GM12878 (cell line): ENCODE measurements around the gene C19orf38. TPM values are rescaled to one million over a fixed set of nuclear protein-coding genes. Genes with fewer than 3 reads are reported as not detected.
"Not testable (repeated sequence)": the region's sequence is repeated elsewhere in the genome, so short reads cannot be mapped to it uniquely, and the experiment has no call there.

Experiments
- ATAC-seq: fragments of 200-7000 bp; cut with Tn5 transposase; 3 replicates; pipeline ENCODE4 v1.9.1; 2020; ENCODE audit warnings: mild to moderate bottlenecking, moderate library complexity
- BruUV-seq: library from RNA; stranded (reverse); fragments of 400-500 nt; replicated peaks from 2 replicates; lab custom pipeline; 2021; lab: Mats Ljungman, UMichigan
- CTCF ChIA-PET: fragments of 300-600 bp; sonication (Branson Sonifier 250); formaldehyde crosslinking; extraction: SDS; loops from one replicate; lab custom pipeline; 2021; ENCODE audit warnings: inconsistent platforms; lab: Yijun Ruan, JAX
- POLR2A ChIA-PET: fragments of 350-600 bp; formaldehyde crosslinking; extraction: SDS; loops from one replicate; lab custom pipeline; 2021; ENCODE audit warnings: inconsistent platforms; lab: Charles Lee
- RAD21 ChIA-PET: fragments of 300-600 bp; sonication (Branson Sonifier 250); formaldehyde crosslinking; loops from one replicate; lab custom pipeline; 2023; ENCODE audit warnings: antibody characterized with exemption; ENCODE audit not compliant: unreplicated experiment; lab: Charles Lee
- SMC1A ChIA-PET: fragments of 300-600 bp; sonication (Branson Sonifier 250); formaldehyde crosslinking; loops from one replicate; lab custom pipeline; 2023; ENCODE audit not compliant: unreplicated experiment, uncharacterized antibody; lab: Charles Lee
- DNase-seq: peaks from one replicate; pipeline ENCODE4 v3.0.0-alpha.2; 2011; ENCODE audit warnings: low read depth, low spot score
- FAIRE-seq: peaks from 3 replicates; lab custom pipeline; 2011; peaks lifted over from hg19 to GRCh38; lab: Jason Lieb, UNC
- H2AFZ ChIP-seq: 2 replicates; pipeline ENCODE4 v1.6.0; 2011; ENCODE audit warnings: low read depth, low read length, control low read depth; ENCODE audit not compliant: control insufficient read depth
- H3K27ac ChIP-seq: 2 replicates; pipeline ENCODE4 v1.5.1; 2011; ENCODE audit warnings: control low read depth; ENCODE audit not compliant: control insufficient read depth, insufficient read depth
- H3K27me3 ChIP-seq, 2 experiments: replicated peaks in 1 of 2; 2 replicates each; pipeline versions ENCODE4 v1.6.0 to v1.6.1; 2011; ENCODE audit warnings: low read length in 1 of 2; ENCODE audit not compliant: control insufficient read depth in 2 of 2, insufficient read depth in 2 of 2
- H3K36me3 ChIP-seq, 2 experiments: 2 replicates each; pipeline ENCODE4 v1.5.1; 2011; ENCODE audit warnings: low read length in 1 of 2; ENCODE audit not compliant: control insufficient read depth in 2 of 2, insufficient read depth in 2 of 2
- H3K4me1 ChIP-seq: 2 replicates; pipeline ENCODE4 v1.6.1; 2011; ENCODE audit warnings: mild to moderate bottlenecking, low read length, moderate library complexity, mixed read lengths; ENCODE audit not compliant: control insufficient read depth, insufficient read depth
- H3K4me2 ChIP-seq: 2 replicates; pipeline ENCODE4 v1.6.0; 2011; ENCODE audit warnings: control low read depth; ENCODE audit not compliant: control insufficient read depth, insufficient read depth
- H3K4me3 ChIP-seq: fragments of 200-600 bp; sonication (generic); 2 replicates; pipeline ENCODE4 v1.5.1; 2016
- H3K79me2 ChIP-seq: 2 replicates; pipeline ENCODE4 v1.6.0; 2011; ENCODE audit warnings: low read length; ENCODE audit not compliant: control insufficient read depth, insufficient read depth
- H3K9ac ChIP-seq: 2 replicates; pipeline ENCODE4 v1.8.0; 2011; ENCODE audit warnings: low read length, control low read depth, mixed read lengths; ENCODE audit not compliant: control insufficient read depth, insufficient read depth
- H3K9me3 ChIP-seq: replicated peaks from 3 replicates; pipeline ENCODE4 v1.5.1; 2011; ENCODE audit warnings: mild to moderate bottlenecking, low read length; ENCODE audit not compliant: control insufficient read depth, insufficient read depth
- H4K20me1 ChIP-seq: 2 replicates; pipeline ENCODE4 v1.6.0; 2011; ENCODE audit not compliant: control insufficient read depth, insufficient read depth
- EGR1 ChIP-seq, 2 experiments: IDR thresholded peaks; 1 replicate in 1 of 2; 2 replicates in 1 of 2; pipeline ENCODE4 v1.6.1; 2011 to 2012; ENCODE audit warnings: low read depth in 2 of 2, low read length in 2 of 2, borderline replicate concordance in 1 of 2, mild to moderate bottlenecking in 1 of 2, moderate library complexity in 1 of 2
- NFYB ChIP-seq: IDR thresholded peaks from 2 replicates; pipeline ENCODE4 v1.6.1; 2011; ENCODE audit warnings: low read depth, mild to moderate bottlenecking, low read length, improper control_type of control experiment, moderate library complexity; ENCODE audit not compliant: insufficient read depth
- SREBF1 ChIP-seq: IDR thresholded peaks from 2 replicates; pipeline ENCODE4 v1.6.1; 2012; ENCODE audit warnings: mild to moderate bottlenecking, low read length
- ZBED1 ChIP-seq: IDR thresholded peaks from 2 replicates; pipeline ENCODE4 v1.6.1; 2016; ENCODE audit warnings: borderline replicate concordance
- WGBS: methylation state at CpG from one replicate; pipeline ENCODE4 v1.1.6; 2016; ENCODE audit warnings: low lambda C conversion rate; ENCODE audit not compliant: insufficient replicate concordance, insufficient coverage; ENCODE audit errors: missing lambda C conversion rate; 5-methylcytosine and 5-hydroxymethylcytosine counted together
- in situ Hi-C: fragments of 300-500 bp; cut with MboI; formaldehyde crosslinking; loops from 9 replicates; pipeline ENCODE4 v1.14.3; 2018; ENCODE audit warnings: mixed read lengths
- intact Hi-C: fragments of 100-400 bp; cut with micrococcal nuclease; formaldehyde crosslinking; loops from one replicate; pipeline ENCODE4 v1.14.2; 2022; ENCODE audit not compliant: unreplicated experiment
- polyA plus RNA-seq, 11 experiments: library from polyadenylated mRNA; depleted of rRNA in 4 of 11; unstranded in 6 of 11; stranded (reverse) in 5 of 11; fragments of >200 nt; fragmentation: Nextera tagmentation in 4 of 11; fragmentation: Illumina TruSeq in 1 of 11; extraction: Ambion mirVana in 4 of 11; extraction: Trizol in 1 of 11; gene quantifications; 1 replicate in 1 of 11; 2 replicates in 10 of 11; pipeline versions ENCODE4 v1.2.1 to v1.2.3, GENCODE V29; 2011 to 2016; ENCODE audit warnings: inconsistent platforms in 2 of 11, missing spikeins in 2 of 11, low read depth in 1 of 11
- total RNA-seq, 4 experiments: library from RNA; depleted of rRNA in 3 of 4; stranded (reverse); fragments of >200 nt in 3 of 4; fragmentation: Illumina TruSeq in 1 of 4; extraction: Trizol in 1 of 4; gene quantifications; 2 replicates each; pipeline versions ENCODE4 v1.2.1 to v1.2.3, GENCODE V29; 2013 to 2021
- TF ChIP-seq, protein P1 (sequence below), 3 experiments: IDR thresholded peaks in 2 of 3; conservative IDR thresholded peaks in 1 of 3; 2 replicates each; pipeline ENCODE4 v1.5.1; 2011; ENCODE audit warnings: low read depth in 3 of 3, low read length in 3 of 3, mild to moderate bottlenecking in 3 of 3, control low read depth in 2 of 3, moderate library complexity in 2 of 3, inconsistent platforms in 1 of 3, mixed read lengths in 1 of 3; ENCODE audit not compliant: control insufficient read depth in 2 of 3, insufficient read depth in 1 of 3; ENCODE audit errors: extremely low read depth in 1 of 3
- TF ChIP-seq, protein P2 (sequence below): IDR thresholded peaks from 2 replicates; pipeline ENCODE4 v1.6.1; 2011; ENCODE audit warnings: borderline replicate concordance, low read depth, mild to moderate bottlenecking, moderate library complexity, low read length; ENCODE audit not compliant: insufficient read depth, poor library complexity, severe bottlenecking
- TF ChIP-seq, protein P3 (sequence below): fragments of 450-650 bp; formaldehyde crosslinking; IDR thresholded peaks from 2 replicates; pipeline ENCODE4 v1.5.0; 2022; ENCODE audit warnings: mild to moderate bottlenecking, missing genetic modification characterization

The C19orf38 gene
- total and polyA plus RNA-seq, 10 of the 15 experiments (the other 5 are each of a cell fraction or from before 2014, with no cell fraction given), result 2.6 to 7.5 (median 5.0) TPM

DNA sequence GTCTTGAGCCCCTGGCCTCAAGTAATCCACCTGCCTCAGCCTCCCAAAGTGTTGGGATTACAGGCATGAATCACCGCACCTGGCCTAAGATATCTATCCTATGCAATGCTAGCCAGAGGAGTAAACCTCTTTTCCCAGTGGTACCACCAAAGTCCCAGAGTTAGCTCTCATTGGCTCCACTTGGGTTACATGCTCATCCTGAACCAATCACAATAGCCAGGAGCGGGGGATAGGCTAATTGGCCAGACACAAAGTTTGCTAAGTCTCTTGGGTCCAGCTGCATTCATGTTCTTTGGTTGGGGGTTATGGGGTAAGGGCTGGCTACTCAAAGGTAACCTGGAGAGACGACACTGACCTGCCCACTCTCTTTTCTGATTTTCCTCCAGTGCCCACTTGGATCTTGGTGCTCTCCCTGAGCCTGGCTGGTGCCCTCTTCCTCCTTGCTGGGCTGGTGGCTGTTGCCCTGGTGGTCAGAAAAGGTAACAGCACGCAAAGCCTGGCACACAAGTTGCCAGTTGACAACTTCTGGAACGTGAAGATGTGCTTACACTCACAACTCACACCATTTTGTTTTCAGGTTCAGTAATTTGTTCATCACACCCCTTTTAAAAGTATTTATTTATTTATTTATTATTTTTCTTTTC lies 7.8 kb downstream of the C19orf38 start (continued):
- peak; percentile 60; the same call in 1 of the 2 replicates for TF ChIP-seq NFYB
- no peak for TF ChIP-seq EGR1 (IDR thresholded peaks at IDR 0.05; ENCODE audit: borderline replicate concordance in 1 of 2, low read depth in 2 of 2, low read length in 2 of 2)
- TF ChIP-seq ZBED1, result no peak
- TF ChIP-seq, protein P1, sequence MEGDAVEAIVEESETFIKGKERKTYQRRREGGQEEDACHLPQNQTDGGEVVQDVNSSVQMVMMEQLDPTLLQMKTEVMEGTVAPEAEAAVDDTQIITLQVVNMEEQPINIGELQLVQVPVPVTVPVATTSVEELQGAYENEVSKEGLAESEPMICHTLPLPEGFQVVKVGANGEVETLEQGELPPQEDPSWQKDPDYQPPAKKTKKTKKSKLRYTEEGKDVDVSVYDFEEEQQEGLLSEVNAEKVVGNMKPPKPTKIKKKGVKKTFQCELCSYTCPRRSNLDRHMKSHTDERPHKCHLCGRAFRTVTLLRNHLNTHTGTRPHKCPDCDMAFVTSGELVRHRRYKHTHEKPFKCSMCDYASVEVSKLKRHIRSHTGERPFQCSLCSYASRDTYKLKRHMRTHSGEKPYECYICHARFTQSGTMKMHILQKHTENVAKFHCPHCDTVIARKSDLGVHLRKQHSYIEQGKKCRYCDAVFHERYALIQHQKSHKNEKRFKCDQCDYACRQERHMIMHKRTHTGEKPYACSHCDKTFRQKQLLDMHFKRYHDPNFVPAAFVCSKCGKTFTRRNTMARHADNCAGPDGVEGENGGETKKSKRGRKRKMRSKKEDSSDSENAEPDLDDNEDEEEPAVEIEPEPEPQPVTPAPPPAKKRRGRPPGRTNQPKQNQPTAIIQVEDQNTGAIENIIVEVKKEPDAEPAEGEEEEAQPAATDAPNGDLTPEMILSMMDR (IDR thresholded peaks at IDR 0.05 in 2 of 3, conservative IDR thresholded peaks at IDR 0.05 in 1 of 3; ENCODE audit: control insufficient read depth in 2 of 3, extremely low read depth in 1 of 3, insufficient read depth in 1 of 3, low read depth in 3 of 3, low read length in 3 of 3), result peak; percentile 24 to 65 (median 56)
- TF ChIP-seq, protein P2, sequence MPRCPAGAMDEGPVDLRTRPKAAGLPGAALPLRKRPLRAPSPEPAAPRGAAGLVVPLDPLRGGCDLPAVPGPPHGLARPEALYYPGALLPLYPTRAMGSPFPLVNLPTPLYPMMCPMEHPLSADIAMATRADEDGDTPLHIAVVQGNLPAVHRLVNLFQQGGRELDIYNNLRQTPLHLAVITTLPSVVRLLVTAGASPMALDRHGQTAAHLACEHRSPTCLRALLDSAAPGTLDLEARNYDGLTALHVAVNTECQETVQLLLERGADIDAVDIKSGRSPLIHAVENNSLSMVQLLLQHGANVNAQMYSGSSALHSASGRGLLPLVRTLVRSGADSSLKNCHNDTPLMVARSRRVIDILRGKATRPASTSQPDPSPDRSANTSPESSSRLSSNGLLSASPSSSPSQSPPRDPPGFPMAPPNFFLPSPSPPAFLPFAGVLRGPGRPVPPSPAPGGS, result no peak
- TF ChIP-seq, protein P3, sequence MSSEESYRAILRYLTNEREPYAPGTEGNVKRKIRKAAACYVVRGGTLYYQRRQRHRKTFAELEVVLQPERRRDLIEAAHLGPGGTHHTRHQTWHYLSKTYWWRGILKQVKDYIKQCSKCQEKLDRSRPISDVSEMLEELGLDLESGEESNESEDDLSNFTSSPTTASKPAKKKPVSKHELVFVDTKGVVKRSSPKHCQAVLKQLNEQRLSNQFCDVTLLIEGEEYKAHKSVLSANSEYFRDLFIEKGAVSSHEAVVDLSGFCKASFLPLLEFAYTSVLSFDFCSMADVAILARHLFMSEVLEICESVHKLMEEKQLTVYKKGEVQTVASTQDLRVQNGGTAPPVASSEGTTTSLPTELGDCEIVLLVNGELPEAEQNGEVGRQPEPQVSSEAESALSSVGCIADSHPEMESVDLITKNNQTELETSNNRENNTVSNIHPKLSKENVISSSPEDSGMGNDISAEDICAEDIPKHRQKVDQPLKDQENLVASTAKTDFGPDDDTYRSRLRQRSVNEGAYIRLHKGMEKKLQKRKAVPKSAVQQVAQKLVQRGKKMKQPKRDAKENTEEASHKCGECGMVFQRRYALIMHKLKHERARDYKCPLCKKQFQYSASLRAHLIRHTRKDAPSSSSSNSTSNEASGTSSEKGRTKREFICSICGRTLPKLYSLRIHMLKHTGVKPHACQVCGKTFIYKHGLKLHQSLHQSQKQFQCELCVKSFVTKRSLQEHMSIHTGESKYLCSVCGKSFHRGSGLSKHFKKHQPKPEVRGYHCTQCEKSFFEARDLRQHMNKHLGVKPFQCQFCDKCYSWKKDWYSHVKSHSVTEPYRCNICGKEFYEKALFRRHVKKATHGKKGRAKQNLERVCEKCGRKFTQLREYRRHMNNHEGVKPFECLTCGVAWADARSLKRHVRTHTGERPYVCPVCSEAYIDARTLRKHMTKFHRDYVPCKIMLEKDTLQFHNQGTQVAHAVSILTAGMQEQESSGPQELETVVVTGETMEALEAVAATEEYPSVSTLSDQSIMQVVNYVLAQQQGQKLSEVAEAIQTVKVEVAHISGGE (CRISPR knock-in tag), result no peak
- no peak for TF ChIP-seq SREBF1

DNA sequence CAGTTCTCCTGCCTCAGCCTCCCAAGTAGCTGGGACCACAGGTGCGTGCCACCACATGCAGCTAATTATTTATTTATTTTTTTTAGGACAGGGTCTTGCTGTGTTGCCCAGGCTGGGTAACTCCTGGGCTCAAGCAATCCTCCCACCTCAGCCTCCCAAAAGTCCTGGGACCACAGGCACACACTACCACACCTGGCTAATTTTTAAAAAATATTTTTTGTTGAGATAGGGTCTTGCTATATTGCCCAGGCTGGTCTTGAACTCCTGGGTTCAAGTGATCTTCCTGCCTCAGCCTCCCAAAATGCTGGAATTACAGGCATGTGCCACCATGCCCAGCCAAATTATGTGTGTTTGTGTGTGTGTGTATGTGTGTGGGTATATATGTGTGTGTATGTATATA lies 8.7 kb downstream of the C19orf38 start:
- H3K27ac ChIP-seq, H3K9ac ChIP-seq, H3K4me2 ChIP-seq, H3K4me3 ChIP-seq, intact Hi-C loops, in situ Hi-C loops, H3K36me3 ChIP-seq, H3K79me2 ChIP-seq, ATAC-seq, FAIRE-seq, H3K27me3 ChIP-seq, BruUV-seq, POLR2A ChIA-PET, H2AFZ ChIP-seq, H4K20me1 ChIP-seq, H3K9me3 ChIP-seq, H3K4me1 ChIP-seq, DNase-seq: not testable (repeated sequence)
- CTCF ChIA-PET, result interaction anchor here (0.9 to 5.4 kb wide), 10 partner anchors 11 to 374 kb away, joined by 3 to 53 read pairs (median 4); partner anchors contain the start of genes DNM2, QTRT1 and TMED1
- SMC1A ChIA-PET, result interaction anchor here (1.5 to 3.3 kb wide), 2 partner anchors 11 to 139 kb away, joined by 3 to 34 read pairs; partner anchors contain the start of gene DNM2
- WGBS, result 86% methylated on average over 1 of the region's 1 CpG
- RAD21 ChIA-PET, result interaction anchor here (1.9 kb wide), 1 partner anchor 138 kb away, joined by 5 read pairs; no protein-coding TSS in a partner anchor
